Measurements from ENCODE around the gene CDH15.
"Not testable (repeated sequence)": the region's sequence is repeated elsewhere in the genome, so short reads cannot be mapped to it uniquely, and the experiment has no call there.

Gene CDH15

GRCh38 chr16:89184933-89185794 is 13.6 kb downstream of the CDH15 start:
- Histone ChIP-seq H3K36me3 (no peaks in the 10 kb centered on the region), H3K27ac (no peak overlapping the region), H3K27me3 (ENCODE audit: insufficient read depth, low read depth, severe bottlenecking) (no peaks in the 10 kb centered on the region), H3K9me3 (ENCODE audit: severe bottlenecking) (no peaks in the 10 kb centered on the region), H3K4me3 (ENCODE audit: low read depth, low read length) (no peak overlapping the region)
- DNase-seq: no peak
- no peak for TF ChIP-seq CTCF (IDR thresholded peaks at IDR 0.05; ENCODE audit: low read depth, low read length)

GRCh38 chr16:89185887-89186592 is 14.5 kb downstream of the CDH15 start:
- not testable (repeated sequence) for DNase-seq; H3K36me3 ChIP-seq; H3K9me3 ChIP-seq (ENCODE audit: severe bottlenecking); H3K27me3 ChIP-seq (ENCODE audit: insufficient read depth, low read depth, severe bottlenecking); H3K4me3 ChIP-seq (ENCODE audit: low read depth, low read length); H3K27ac ChIP-seq

DNA sequence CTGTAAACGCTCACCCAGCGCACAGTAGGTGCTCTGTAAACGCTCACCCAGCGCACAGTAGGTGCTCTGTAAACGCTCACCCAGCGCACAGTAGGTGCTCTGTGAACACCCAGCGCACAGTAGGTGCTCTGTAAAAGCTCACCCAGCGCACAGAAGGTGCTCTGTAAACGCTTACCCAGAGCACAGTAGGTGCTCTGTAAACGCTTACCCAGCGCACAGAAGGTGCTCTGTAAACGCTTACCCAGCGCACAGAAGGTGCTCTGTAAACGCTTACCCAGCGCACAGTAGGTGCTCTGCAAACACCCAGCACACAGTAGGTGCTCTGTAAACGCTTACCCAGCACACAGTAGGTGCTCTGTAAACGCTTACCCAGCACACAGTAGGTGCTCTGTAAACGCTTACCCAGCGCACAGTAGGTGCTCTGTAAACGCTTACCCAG is 15.1 kb downstream of the CDH15 start:
- H3K27ac ChIP-seq; H3K9me3 ChIP-seq (ENCODE audit: severe bottlenecking); H3K4me3 ChIP-seq (ENCODE audit: low read depth, low read length); H3K36me3 ChIP-seq; H3K27me3 ChIP-seq (ENCODE audit: insufficient read depth, low read depth, severe bottlenecking); DNase-seq: not testable (repeated sequence)

- Histone ChIP-seq H3K36me3 (no peaks in the 10 kb centered on the region), H3K4me3 (ENCODE audit: low read depth, low read length) (no peak overlapping the region), H3K27ac (no peak overlapping the region), H3K27me3 (ENCODE audit: insufficient read depth, low read depth, severe bottlenecking) (no peaks in the 10 kb centered on the region), H3K9me3 (ENCODE audit: severe bottlenecking) (no peaks in the 10 kb centered on the region)
- no peak for DNase-seq
- TF ChIP-seq CTCF (IDR thresholded peaks at IDR 0.05; ENCODE audit: low read depth, low read length): no peak
Observed at GRCh38 chr16:89187032-89187769, 15.7 kb downstream of the CDH15 start.

DNA sequence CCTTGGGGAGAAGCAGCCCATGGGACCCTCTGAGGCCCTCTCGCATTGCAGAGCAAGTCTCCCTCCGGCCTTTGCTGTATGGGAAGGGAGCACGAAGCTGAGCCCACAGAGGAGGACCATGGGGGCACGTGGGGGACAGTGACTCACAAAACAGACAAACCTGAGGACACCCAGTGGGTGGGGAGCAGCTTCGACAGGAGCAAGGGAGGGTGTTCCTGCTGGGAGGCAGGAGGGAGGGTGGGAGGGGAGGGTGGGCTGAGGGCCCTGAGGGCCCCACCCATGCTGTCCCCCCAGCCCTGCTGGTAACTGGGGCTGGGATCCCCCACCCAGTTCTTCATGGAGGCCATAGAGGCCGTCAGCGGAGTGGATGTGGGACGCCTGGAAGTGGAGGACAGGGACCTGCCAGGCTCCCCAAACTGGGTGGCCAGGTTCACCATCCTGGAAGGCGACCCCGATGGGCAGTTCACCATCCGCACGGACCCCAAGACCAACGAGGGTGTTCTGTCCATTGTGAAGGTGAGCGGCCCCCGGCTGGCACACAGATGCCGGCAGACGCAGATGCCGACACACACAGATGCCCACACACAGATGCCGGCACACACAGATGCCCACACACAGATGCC is 16.3 kb downstream of the CDH15 start:
- Histone ChIP-seq H3K4me3 (ENCODE audit: low read depth, low read length) (no peak overlapping the region), H3K27me3 (ENCODE audit: insufficient read depth, low read depth, severe bottlenecking) (no peaks in the 10 kb centered on the region), H3K9me3 (ENCODE audit: severe bottlenecking) (no peaks in the 10 kb centered on the region), H3K27ac (no peak overlapping the region), H3K36me3 (no peaks in the 10 kb centered on the region)
- no peak for DNase-seq
- TF ChIP-seq CTCF (IDR thresholded peaks at IDR 0.05; ENCODE audit: low read depth, low read length): no peak

GRCh38 chr16:89188471-89189357 is 17.2 kb downstream of the CDH15 start:
- DNase-seq; H3K9me3 ChIP-seq (ENCODE audit: severe bottlenecking); H3K27me3 ChIP-seq (ENCODE audit: insufficient read depth, low read depth, severe bottlenecking); H3K36me3 ChIP-seq; H3K27ac ChIP-seq; H3K4me3 ChIP-seq (ENCODE audit: low read depth, low read length): not testable (repeated sequence)
